Lower leg skin (tissue), 4 donors: ENCODE results near the gene ARIH2. TPM values are rescaled to one million over a fixed set of nuclear protein-coding genes. Genes with fewer than 3 reads are reported as not detected.

Experiments used
- DNase-seq, 2 donors: peaks; one replicate each; pipeline ENCODE4 v3.0.0-alpha.2; 2019; ENCODE audit warnings: low spot score in 2 of 2
- H3K4me3 ChIP-seq: fragments of 200-600 bp; sonication (generic); 2 replicates; pipeline ENCODE4 v1.5.1; 2017; ENCODE audit warnings: mild to moderate bottlenecking, low read depth; ENCODE audit not compliant: poor library complexity, severe bottlenecking
- POLR2A ChIP-seq, 2 donors: fragments of 450-650 bp; IDR thresholded peaks; one replicate each; pipeline ENCODE4 v1.6.1; 2016 to 2017; ENCODE audit warnings: antibody characterized with exemption in 2 of 2, mild to moderate bottlenecking in 1 of 2, moderate library complexity in 1 of 2
- WGBS, 2 donors: methylation state at CpG; one replicate each; pipeline ENCODE4 v1.1.5; 2018; 5-methylcytosine and 5-hydroxymethylcytosine counted together
- intact Hi-C: fragments of 100-400 bp; cut with DNase I; formaldehyde crosslinking; loops from one replicate; pipeline ENCODE4 v1.15.0; 2023; ENCODE audit warnings: low total_unique reads
- total RNA-seq, 4 donors: library from RNA; depleted of rRNA; stranded (reverse); fragments of >200 nt; gene quantifications; one replicate each; pipeline ENCODE4 v1.1.0, GENCODE V29; 2016
- TF ChIP-seq, protein P1 (sequence below), 3 donors: fragments of 450-650 bp; IDR thresholded peaks; one replicate each; pipeline ENCODE4 v1.5.1; 2016; ENCODE audit warnings: antibody characterized with exemption in 3 of 3, mild to moderate bottlenecking in 3 of 3, moderate library complexity in 2 of 3

Gene ARIH2
- total RNA-seq, 4 donors from 2014 or later = 41.5 to 75.7 (median 69.1) TPM

- no peak for DNase-seq
- TF ChIP-seq, protein P1, sequence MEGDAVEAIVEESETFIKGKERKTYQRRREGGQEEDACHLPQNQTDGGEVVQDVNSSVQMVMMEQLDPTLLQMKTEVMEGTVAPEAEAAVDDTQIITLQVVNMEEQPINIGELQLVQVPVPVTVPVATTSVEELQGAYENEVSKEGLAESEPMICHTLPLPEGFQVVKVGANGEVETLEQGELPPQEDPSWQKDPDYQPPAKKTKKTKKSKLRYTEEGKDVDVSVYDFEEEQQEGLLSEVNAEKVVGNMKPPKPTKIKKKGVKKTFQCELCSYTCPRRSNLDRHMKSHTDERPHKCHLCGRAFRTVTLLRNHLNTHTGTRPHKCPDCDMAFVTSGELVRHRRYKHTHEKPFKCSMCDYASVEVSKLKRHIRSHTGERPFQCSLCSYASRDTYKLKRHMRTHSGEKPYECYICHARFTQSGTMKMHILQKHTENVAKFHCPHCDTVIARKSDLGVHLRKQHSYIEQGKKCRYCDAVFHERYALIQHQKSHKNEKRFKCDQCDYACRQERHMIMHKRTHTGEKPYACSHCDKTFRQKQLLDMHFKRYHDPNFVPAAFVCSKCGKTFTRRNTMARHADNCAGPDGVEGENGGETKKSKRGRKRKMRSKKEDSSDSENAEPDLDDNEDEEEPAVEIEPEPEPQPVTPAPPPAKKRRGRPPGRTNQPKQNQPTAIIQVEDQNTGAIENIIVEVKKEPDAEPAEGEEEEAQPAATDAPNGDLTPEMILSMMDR (IDR thresholded peaks at IDR 0.05) = no peak
- no peak for TF ChIP-seq POLR2A (IDR thresholded peaks at IDR 0.05)
- 92 to 98% methylated on average over 2 of the region's 2 CpGs for WGBS, 2 donors
- intact Hi-C loops = no loop called here
- H3K4me3 ChIP-seq = no peak overlapping the region
Observed at GRCh38 chr3:48945432-48945831, 26.8 kb downstream of the ARIH2 start.

DNA sequence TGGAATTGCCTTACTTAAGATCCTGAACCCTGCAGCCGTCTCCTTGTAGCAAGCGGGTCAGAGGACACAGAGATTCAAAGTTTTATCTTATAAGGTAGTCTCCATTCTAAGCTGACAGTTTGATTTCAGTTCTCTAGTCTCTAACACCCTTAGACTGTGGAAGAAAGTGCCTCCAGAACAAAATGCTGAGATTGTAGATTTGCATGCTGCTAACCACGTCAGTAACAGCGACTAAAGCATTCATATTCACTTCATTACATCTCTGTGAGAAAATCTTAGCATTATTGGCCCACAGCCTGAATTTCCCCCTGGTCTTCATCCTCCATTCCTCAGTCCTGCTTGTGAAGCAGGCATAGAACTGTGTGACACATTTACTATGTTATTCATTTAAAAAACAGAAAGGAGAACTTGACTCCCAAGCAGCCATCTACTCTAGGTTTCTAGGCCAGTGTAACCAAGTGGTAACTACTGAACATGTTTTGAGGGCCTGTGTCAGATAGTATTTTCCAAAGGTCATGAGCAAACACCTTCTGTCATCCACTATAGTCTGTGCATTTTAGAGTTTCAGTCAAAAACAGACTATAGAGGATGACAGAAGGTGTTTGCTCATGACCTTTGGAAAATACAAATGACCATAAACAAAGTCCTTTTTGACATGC lies 27.4 kb downstream of the ARIH2 start:
- no peak overlapping the region for H3K4me3 ChIP-seq
- WGBS, 2 donors = 77 to 91% methylated on average over 4 of the region's 4 CpGs
- DNase-seq = no peak
- TF ChIP-seq, protein P1 (IDR thresholded peaks at IDR 0.05) = no peak
- TF ChIP-seq POLR2A (IDR thresholded peaks at IDR 0.05) = no peak
- intact Hi-C loops = no loop called here

- intact Hi-C loops = no loop called here
- no peak overlapping the region for H3K4me3 ChIP-seq
- 46 to 58% methylated on average over 2 of the region's 2 CpGs for WGBS, 2 donors
- TF ChIP-seq POLR2A (IDR thresholded peaks at IDR 0.05) = no peak
- TF ChIP-seq, protein P1 (IDR thresholded peaks at IDR 0.05) = no peak
- DNase-seq = no peak
Observed at GRCh38 chr3:48949376-48949717, 30.7 kb downstream of the ARIH2 start.

- no peak for DNase-seq
- no peak overlapping the region for H3K4me3 ChIP-seq
- intact Hi-C loops = no loop called here
- 78 to 93% methylated on average over 1 of the region's 1 CpG for WGBS, 2 donors
- no peak for TF ChIP-seq POLR2A (IDR thresholded peaks at IDR 0.05)
- TF ChIP-seq, protein P1 (IDR thresholded peaks at IDR 0.05) = no peak
Observed at GRCh38 chr3:48950051-48950450, 31.4 kb downstream of the ARIH2 start.

GRCh38 chr3:48951764-48952163 lies 33.1 kb downstream of the ARIH2 start:
- TF ChIP-seq, protein P1 (IDR thresholded peaks at IDR 0.05) = no peak
- TF ChIP-seq POLR2A (IDR thresholded peaks at IDR 0.05) = no peak
- intact Hi-C loops = no loop called here
- 83 to 92% methylated on average over 4 of the region's 4 CpGs for WGBS, 2 donors
- DNase-seq = no peak
- H3K4me3 ChIP-seq = no peak overlapping the region
